GM21529 (cell line): ENCODE results near the gene PTPRN2.

Experiments
- ATAC-seq: cut with Tn5 transposase; IDR thresholded peaks from one replicate; pipeline ENCODE4 v1.9.1; 2021; ENCODE audit not compliant: unreplicated experiment

The PTPRN2 gene

DNA sequence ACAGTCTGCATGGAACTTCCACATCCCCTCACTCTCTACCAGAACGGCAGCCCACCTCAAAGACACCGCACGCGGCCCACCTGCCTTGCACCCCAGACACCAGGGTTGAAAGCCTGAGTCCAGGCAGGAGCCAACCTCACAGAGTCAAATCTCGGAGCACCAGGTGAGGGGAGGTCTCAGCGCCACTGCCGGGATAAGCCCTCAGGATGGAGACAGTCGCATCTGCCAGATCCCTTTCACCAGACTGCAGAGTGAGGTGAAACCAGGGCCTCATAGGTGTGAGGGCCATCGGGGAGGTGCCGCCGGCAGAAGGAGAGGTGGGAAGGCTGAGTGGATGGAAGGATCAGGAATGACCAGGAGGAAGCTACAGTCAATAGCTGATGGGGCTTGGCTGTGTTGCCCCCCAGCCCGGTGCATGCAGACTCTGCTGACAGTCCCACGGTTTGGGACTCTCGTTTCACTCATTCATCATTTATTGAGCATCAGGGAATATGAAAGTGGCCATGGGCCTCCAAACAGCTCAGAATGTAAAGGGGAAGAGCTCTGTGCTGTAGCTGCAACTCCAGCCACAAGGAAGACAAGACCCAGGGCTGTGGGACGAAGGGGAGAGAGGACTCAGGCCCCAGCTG is 315.0 kb downstream of the PTPRN2 start:
- no peak for ATAC-seq

GRCh38 chr7:158272091-158272490 is 315.5 kb downstream of the PTPRN2 start:
- no peak for ATAC-seq

DNA sequence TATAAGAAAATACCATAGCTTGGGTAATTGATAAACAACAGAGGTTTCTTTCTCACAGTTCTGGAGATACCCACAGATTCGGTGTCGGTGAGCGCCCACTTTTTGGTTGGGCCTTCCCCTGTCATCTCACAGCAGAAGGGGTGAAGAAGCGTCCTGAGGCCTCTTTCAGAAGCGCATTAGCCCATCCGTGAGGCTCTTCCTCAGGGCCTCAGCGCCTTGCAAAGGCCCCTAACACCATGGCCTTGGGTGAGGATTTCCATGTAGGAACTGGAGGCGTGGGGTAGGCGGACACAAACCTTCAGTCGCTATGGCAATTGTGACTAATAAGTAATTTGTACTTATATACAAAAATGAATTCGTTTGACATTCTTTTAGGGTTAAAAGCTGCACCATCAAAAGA is 316.0 kb downstream of the PTPRN2 start:
- ATAC-seq = no peak

- no peak for ATAC-seq
Measured at GRCh38 chr7:158270856-158271413, 316.7 kb downstream of the PTPRN2 start.

- ATAC-seq = no peak
Measured at GRCh38 chr7:158270106-158270775, 317.4 kb downstream of the PTPRN2 start.

DNA sequence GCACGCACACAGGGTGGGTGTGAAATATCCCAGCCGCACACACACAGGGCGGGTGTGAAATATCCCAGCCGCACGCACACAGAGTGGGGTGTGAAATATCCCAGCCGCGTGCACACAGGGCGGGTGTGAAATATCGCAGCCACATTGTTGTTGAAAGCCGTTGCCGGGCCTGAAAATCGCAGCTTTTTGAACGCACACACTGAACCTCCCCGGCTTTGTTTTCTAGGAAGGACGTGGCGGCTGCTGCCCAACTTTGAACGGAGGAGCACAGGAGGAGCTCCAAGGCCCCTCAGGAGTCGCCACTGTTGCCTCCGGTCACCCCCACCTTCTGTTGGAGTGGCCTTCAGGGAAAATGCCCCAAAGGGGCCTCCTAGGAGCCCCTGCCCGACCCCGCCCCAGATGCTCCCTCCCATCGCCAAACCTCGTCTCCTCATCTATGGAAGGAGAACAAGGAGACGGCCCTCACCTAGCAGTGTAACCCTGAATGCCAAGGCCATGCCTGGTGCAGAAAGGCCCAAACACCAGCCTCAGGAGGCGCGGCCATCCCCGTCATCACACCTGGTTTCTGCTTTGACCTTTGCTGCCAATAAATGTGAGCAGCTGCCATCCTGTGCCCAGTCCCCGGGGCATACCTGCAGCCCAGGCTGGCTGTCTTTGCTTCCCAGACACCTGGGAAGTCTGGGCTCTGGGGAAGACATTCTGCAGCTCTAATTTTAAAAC is 318.6 kb downstream of the PTPRN2 start:
- no peak for ATAC-seq

DNA sequence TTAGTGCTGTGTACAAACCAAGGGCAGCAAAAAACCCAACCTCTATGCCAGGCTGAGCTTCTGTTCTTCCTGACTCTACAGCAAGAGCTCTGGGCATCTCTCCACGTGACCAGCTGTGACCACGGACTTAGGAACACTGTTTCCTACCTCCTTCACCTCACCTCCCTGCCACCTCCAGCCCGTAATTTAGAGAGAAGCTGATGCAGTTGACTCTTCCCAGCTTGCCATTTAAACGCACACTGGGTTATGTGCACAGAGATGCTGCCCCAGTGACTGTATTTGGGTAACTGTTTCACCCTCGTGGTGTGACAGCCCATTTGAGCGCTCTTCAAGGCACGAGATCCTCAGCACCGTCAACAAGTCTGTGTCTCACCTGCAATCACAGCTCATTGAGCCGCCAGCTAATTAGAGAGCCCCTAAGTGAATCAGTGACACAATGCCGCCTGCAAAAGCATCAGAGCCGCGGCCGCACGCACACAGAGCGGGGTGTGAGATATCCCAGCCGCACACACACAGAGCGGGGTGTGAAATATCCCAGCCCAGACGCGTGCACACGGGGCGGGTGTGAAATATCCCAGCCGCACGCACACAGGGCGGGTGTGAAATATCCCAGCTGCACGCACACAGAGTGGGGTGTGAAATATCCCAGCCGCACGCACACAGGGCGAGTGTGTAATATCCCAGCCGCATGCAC is 319.7 kb downstream of the PTPRN2 start:
- no peak for ATAC-seq

GRCh38 chr7:158266817-158267741 is 320.5 kb downstream of the PTPRN2 start:
- no peak for ATAC-seq

DNA sequence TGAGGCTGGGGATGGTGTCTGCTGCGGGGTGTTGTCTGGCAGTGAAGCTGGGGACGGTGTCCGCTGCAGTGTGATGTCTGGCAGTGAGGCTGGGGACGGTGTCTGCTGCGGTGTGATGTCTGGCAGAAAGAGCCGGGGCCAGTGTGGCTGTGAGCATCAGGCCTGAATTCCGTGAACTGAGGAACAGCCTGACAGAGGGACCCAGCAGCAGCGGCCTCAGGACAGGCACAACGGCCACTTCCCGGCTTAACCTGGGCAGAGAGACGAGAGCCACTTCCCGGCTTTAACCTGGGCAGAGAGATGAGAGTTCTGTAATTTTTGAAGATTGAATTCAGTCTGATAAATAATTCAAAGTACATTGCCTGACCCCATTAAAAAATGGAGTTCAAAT is 321.2 kb downstream of the PTPRN2 start:
- ATAC-seq = no peak

GRCh38 chr7:158265743-158266080 is 321.9 kb downstream of the PTPRN2 start:
- no peak for ATAC-seq

DNA sequence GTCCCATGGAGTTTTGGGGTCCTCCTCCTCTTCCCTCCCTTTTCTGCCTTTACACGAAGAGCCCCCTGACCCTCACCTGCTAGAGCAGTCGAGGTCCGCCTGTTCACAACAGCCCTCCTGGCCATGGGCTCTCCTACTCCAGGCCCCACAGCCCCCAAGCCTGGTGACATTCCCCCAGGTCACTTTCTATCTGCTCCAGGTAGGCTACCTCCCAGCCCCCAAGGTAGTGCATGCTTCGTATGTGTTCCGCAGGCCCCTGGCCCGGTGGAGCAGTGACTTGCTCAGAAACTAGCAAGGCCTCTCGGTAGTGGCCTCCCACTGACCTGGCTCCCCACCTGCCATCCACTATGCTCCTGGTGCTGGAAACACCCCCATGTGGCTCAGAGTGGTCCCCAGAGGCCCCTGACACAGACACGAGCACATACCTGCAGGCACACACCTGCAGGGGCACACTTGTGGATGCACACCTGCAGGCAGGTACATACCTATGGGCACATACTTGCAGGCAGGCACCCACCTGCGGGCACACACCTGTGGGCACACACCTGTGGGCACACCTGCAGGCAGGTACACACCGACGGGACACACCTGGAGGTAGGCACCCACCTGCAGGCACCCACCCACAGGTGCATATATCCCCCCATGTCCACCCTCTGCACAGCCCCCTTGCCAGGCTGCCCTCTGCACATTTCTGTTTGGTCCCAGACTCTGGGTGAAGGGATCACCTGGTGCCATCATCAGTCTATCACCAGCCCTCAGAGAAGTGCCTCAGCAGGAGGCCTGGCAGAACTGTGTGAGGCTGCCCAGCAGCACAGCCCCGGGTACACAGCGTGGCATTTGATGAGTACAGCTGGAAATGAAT is 322.5 kb downstream of the PTPRN2 start:
- no peak for ATAC-seq

GRCh38 chr7:158263964-158264748 is 323.5 kb downstream of the PTPRN2 start:
- ATAC-seq = no peak

DNA sequence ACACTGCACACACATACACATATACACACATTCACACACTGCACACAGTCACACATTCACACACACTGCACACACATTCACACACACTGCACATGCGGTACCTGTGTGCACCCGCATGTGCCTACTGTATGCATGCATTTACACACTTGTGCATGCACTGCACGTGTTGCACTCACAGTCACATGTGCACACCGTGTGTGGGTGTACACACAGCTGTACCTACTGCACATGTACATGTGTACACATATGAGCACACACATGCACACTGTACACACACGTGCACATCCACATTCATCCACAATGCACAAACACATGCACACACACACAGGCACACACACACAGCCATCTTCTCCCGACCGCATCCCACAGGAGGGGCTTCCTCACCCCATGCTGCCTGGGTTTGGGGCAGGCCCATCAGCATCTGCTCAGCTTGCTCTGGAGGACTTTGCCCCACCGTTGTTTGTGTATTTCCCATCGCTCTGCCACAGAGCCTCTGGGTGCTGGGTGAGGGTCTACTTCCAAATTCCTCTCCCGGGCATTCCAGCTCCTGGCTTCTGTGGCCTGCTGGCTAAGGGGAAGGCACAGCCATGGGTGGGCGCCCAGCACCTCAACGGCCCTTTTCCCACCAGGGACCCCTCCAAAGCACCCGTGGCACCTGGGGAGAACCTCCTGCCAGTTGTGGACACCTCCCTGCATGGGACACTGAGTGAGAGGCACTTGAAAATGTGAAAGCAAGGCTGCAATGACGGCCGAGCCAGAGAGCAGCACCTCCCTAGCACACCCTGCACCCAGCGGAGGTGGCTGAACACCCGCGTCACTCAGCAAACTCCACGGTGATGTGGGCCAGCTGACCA is 324.3 kb downstream of the PTPRN2 start:
- ATAC-seq = no peak

GRCh38 chr7:158262284-158263109 is 325.1 kb downstream of the PTPRN2 start:
- ATAC-seq = no peak

GRCh38 chr7:158261362-158262235 is 326.0 kb downstream of the PTPRN2 start:
- no peak for ATAC-seq
